ENCODE measurements around the gene DLG2. TPM values are rescaled to one million over a fixed set of nuclear protein-coding genes. Genes with fewer than 3 reads are reported as not detected.

DLG2 gene
- total and polyA plus RNA-seq, 9 donors, result 2.5 to 20.7 (median 12.0) TPM

DNA sequence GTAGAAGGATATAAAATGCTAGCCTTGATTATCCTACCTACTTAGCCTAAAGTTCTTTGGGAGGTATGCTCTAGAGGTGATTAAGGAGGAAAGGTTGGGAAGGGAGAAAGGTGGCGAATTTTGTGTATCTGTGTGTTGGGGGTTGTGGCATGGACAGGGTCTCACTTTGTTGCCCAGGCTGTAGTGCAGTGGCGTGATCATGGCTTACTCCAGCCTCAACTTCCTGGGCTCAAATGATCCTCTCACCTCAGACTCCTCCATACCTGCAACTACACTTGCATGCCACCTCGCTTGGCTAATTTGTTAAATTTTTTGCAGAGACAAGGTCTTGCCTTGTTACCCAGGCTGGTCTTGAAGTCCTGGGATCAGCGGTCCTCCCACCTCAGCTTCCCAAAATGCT is 1094.8 kb downstream of the DLG2 start:
- intact Hi-C loops (cut with DNase I), result loop anchor here in 1 of 4 donors (1.0 kb wide), 1 partner anchor 33 kb away; no protein-coding TSS in a partner anchor
- 95 to 97% (median 95%) methylated on average over 4 of the region's 4 CpGs for WGBS, 3 donors

DNA sequence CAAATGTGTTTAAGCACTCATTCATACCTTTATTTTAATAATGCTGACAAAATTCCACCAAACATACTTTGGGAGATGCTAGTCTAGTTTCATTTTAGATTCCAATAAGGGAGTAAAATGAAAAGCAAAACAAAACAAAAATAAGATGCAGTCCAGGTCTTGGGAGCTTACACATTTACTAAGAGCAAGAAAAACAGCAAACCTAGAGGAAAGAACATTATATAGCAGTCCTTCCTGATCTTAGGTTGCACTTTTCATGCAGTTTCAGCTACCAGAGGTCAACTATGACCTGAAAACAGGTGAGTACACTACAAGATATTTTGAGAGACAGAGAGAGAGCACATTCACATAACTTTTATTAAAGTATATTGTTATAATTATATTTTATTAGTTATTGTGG is 1100.9 kb downstream of the DLG2 start:
- H3K27ac ChIP-seq, result no peak overlapping the region
- intact Hi-C loops (cut with DNase I), result loop anchor here in 2 of 4 donors (10.0 kb wide), 2 partner anchors 141 to 691 kb away; no protein-coding TSS in a partner anchor
- no peaks in the 10 kb centered on the region for H3K36me3 ChIP-seq
- H3K9me3 ChIP-seq, result no peaks in the 10 kb centered on the region
- no peaks in the 10 kb centered on the region for H3K4me1 ChIP-seq (ENCODE audit: insufficient read depth)
- TF ChIP-seq, protein P1, sequence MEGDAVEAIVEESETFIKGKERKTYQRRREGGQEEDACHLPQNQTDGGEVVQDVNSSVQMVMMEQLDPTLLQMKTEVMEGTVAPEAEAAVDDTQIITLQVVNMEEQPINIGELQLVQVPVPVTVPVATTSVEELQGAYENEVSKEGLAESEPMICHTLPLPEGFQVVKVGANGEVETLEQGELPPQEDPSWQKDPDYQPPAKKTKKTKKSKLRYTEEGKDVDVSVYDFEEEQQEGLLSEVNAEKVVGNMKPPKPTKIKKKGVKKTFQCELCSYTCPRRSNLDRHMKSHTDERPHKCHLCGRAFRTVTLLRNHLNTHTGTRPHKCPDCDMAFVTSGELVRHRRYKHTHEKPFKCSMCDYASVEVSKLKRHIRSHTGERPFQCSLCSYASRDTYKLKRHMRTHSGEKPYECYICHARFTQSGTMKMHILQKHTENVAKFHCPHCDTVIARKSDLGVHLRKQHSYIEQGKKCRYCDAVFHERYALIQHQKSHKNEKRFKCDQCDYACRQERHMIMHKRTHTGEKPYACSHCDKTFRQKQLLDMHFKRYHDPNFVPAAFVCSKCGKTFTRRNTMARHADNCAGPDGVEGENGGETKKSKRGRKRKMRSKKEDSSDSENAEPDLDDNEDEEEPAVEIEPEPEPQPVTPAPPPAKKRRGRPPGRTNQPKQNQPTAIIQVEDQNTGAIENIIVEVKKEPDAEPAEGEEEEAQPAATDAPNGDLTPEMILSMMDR (IDR thresholded peaks at IDR 0.05), result no peak
- no peak for TF ChIP-seq EP300 (IDR thresholded peaks at IDR 0.05)
- TF ChIP-seq POLR2A (IDR thresholded peaks at IDR 0.05), result no peak
- no peak overlapping the region for H3K4me3 ChIP-seq
- no peak for DNase-seq
- H3K27me3 ChIP-seq, result no peaks in the 10 kb centered on the region

More for the DNA sequence above, 1094.8 kb downstream of the DLG2 start:
- Histone ChIP-seq H3K4me3 (no peak overlapping the region), H3K27ac (no peak overlapping the region), H3K9me3 (no peaks in the 10 kb centered on the region), H3K27me3 (no peaks in the 10 kb centered on the region), H3K36me3 (no peaks in the 10 kb centered on the region), H3K4me1 (ENCODE audit: insufficient read depth) (no peaks in the 10 kb centered on the region)
- no peak for DNase-seq
- no peak for TF ChIP-seq POLR2A (IDR thresholded peaks at IDR 0.05)
- no peak for TF ChIP-seq EP300 (IDR thresholded peaks at IDR 0.05)
- TF ChIP-seq, protein P1 (IDR thresholded peaks at IDR 0.05), result no peak

DNA sequence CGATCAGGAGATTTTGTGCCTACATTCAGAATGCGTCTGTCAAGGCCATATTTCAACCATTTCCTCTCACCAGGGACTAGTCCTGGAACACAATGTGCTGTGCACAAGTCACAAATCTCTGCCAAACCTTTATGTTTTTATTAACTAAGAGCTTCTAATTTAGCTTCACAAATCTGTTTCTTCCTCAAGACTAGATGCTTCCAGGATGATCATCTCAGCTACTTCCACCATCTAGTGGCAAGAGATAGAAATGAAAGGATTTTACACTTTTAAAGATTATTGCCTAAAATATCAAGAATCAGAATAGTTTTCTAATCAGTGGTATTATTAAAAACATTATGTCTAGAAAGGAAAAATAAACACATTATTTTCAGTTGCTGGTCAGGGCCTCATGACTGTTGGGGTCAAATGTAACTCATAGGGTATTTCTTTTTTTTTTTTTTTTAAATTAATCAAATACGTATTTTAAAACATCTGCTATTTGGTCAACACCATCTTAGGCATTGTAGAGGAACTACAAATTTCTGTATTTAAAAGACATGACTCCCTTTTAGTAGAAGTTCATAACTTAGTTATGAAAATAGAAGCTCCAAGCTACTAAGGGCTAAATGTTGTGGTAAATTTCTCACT is 1102.6 kb downstream of the DLG2 start:
- no peak for DNase-seq
- 5 to 17% (median 7%) methylated on average over 3 of the region's 3 CpGs for WGBS, 3 donors
- no peak overlapping the region for H3K4me3 ChIP-seq
- TF ChIP-seq, protein P1 (IDR thresholded peaks at IDR 0.05), result peak; percentile 17 to 67 (median 57)
- TF ChIP-seq POLR2A (IDR thresholded peaks at IDR 0.05), result no peak
- no peaks in the 10 kb centered on the region for H3K4me1 ChIP-seq (ENCODE audit: insufficient read depth)
- H3K27ac ChIP-seq, result no peak overlapping the region
- H3K36me3 ChIP-seq, result no peaks in the 10 kb centered on the region
- H3K27me3 ChIP-seq, result no peaks in the 10 kb centered on the region
- intact Hi-C loops (cut with DNase I), result loop anchor here in 2 of 4 donors (10.0 kb wide), 2 partner anchors 140 to 690 kb away; no protein-coding TSS in a partner anchor
- H3K9me3 ChIP-seq, result no peaks in the 10 kb centered on the region

DNA sequence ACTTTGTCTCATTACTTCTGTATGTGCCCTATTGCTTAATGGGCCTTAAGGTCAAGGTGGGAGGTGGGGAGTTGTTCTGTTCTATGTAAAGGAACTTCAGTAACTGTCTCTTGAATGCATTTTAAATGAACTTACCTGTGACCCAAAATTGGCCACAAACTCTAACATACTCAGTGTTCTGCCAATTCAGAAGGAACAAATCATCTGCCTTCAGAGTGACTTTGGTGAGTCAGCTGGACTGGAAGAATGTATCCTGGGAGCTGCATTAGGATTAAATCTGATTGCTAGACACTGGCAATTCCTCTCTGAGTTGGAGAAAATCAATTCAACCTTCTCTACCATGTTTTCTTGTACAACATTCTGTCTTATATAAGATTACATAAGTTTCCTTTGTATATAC is 1104.8 kb downstream of the DLG2 start:
- H3K27me3 ChIP-seq, result no peaks in the 10 kb centered on the region
- H3K4me3 ChIP-seq, result no peak overlapping the region
- TF ChIP-seq POLR2A (IDR thresholded peaks at IDR 0.05) (no peak), EP300 (IDR thresholded peaks at IDR 0.05) (no peak)
- TF ChIP-seq, protein P1 (IDR thresholded peaks at IDR 0.05), result no peak
- H3K4me1 ChIP-seq (ENCODE audit: insufficient read depth), result peaks cover 1% of the 10 kb centered on the region
- no peaks in the 10 kb centered on the region for H3K9me3 ChIP-seq
- no peak overlapping the region for H3K27ac ChIP-seq
- intact Hi-C loops (cut with DNase I), result loop anchor here in 2 of 4 donors (10.0 kb wide), 2 partner anchors 138 to 688 kb away; no protein-coding TSS in a partner anchor
- no peak for DNase-seq
- no peaks in the 10 kb centered on the region for H3K36me3 ChIP-seq

Measured in ovary (tissue), 9 donors.